Measurements from ENCODE around the gene ALDH1L1.

ALDH1L1 gene

GRCh38 chr3:126134219-126134975, 46.0 kb downstream of the ALDH1L1 start:
- DNase-seq (ENCODE audit: low read depth) = peak; percentile 9

- no peak for DNase-seq (ENCODE audit: low read depth)
Measured at GRCh38 chr3:126133606-126134005, 46.8 kb downstream of the ALDH1L1 start.

GRCh38 chr3:126132751-126133511, 47.5 kb downstream of the ALDH1L1 start:
- DNase-seq (ENCODE audit: low read depth) = no peak

GRCh38 chr3:126131881-126132750, 48.3 kb downstream of the ALDH1L1 start:
- DNase-seq (ENCODE audit: low read depth) = no peak

- no peak for DNase-seq (ENCODE audit: low read depth)
Measured at GRCh38 chr3:126130981-126131745, 49.2 kb downstream of the ALDH1L1 start.

- no peak for DNase-seq (ENCODE audit: low read depth)
Measured at GRCh38 chr3:126130081-126130855, 50.1 kb downstream of the ALDH1L1 start.

- no peak for DNase-seq (ENCODE audit: low read depth)
Measured at GRCh38 chr3:126129398-126129891, 50.9 kb downstream of the ALDH1L1 start.

GRCh38 chr3:126128504-126129397, 51.6 kb downstream of the ALDH1L1 start:
- DNase-seq (ENCODE audit: low read depth) = no peak

- no peak for DNase-seq (ENCODE audit: low read depth)
Measured at GRCh38 chr3:126127904-126128303, 52.5 kb downstream of the ALDH1L1 start.

- DNase-seq (ENCODE audit: low read depth) = no peak
Measured at GRCh38 chr3:126127452-126127851, 52.9 kb downstream of the ALDH1L1 start.

GRCh38 chr3:126126811-126127431, 53.5 kb downstream of the ALDH1L1 start:
- no peak for DNase-seq (ENCODE audit: low read depth)

- no peak for DNase-seq (ENCODE audit: low read depth)
Measured at GRCh38 chr3:126126286-126126685, 54.1 kb downstream of the ALDH1L1 start.

- no peak for DNase-seq (ENCODE audit: low read depth)
Measured at GRCh38 chr3:126125781-126126251, 54.6 kb downstream of the ALDH1L1 start.

- no peak for DNase-seq (ENCODE audit: low read depth)
Measured at GRCh38 chr3:126125341-126125740, 55.0 kb downstream of the ALDH1L1 start.

GRCh38 chr3:126124896-126125295, 55.5 kb downstream of the ALDH1L1 start:
- DNase-seq (ENCODE audit: low read depth) = no peak

GRCh38 chr3:126124148-126124868, 56.1 kb downstream of the ALDH1L1 start:
- DNase-seq (ENCODE audit: low read depth) = no peak

- DNase-seq (ENCODE audit: low read depth) = no peak
Measured at GRCh38 chr3:126121632-126122031, 58.8 kb downstream of the ALDH1L1 start.

- no peak for DNase-seq (ENCODE audit: low read depth)
Measured at GRCh38 chr3:126121074-126121473, 59.3 kb downstream of the ALDH1L1 start.

All from stimulated activated CD8-positive, alpha-beta memory T cell treated with anti-CD3 and anti-CD28 coated beads, Interleukin-15, amount 100 ng/mL, for 24 hours (primary cell).